ENCODE data around the gene RSU1. TPM values are rescaled to one million over a fixed set of nuclear protein-coding genes. Genes with fewer than 3 reads are reported as not detected.

Gene RSU1
- total RNA-seq, 1 donor from 2014 or later = 78.7 TPM

DNA sequence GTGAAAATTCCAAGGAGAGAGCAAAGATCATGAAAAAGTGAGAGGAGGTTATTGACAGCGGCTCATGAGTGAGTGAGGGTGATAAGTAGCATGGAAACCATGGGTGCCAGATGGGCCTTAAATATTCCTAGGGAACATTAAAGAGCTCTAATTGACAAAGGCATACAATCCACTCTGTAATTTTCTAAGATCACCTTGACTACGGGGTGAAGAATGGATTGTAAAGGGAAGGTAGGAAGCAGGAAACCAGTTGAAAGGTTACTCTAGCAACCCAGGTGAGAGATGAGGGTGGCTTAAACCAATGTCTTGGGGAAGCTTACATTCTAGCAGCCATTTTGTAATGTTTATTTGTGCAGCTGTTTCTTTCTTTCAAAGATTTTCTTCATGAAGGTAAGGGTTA is 75.7 kb downstream of the RSU1 start:
- no peak for DNase-seq (ENCODE audit: low spot score)

DNA sequence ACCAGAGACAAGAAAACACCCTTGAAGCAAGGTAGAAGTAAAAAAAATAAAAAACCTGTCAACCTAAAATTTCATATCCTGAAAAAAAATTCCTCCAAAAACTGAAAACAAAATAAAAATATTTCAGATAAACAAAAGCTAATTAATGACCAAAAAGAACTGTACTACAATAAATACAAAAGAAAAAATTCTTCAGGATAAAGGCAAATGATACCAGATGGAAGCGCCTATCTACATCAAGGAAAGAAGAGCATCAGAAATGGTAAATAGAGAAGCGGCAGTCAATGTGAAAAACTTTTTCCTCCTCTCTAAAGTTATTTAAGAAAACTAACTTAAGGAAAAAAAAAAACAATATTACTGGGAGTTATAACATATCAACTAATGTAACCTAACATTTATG is 79.8 kb downstream of the RSU1 start:
- no peak for DNase-seq (ENCODE audit: low spot score)

DNA sequence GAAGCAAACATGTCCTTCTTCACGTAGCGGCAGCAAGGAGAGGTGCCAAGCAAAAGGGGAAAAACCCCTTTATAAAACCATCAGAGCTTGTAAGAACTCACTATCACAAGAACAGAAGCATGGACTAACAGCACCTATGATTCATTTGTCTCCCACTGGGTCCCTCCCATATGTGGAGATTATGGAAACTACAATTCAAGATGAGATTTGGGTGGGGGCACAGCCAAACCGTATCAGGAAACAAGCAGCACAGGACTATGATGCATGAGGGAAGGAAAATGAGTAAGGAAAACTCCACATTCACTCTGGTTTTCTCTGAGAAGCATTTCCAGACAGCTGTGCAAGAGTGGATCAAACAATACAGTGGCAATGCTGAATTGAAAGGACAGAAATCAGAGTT is 81.6 kb downstream of the RSU1 start:
- no peak for DNase-seq (ENCODE audit: low spot score)

DNA sequence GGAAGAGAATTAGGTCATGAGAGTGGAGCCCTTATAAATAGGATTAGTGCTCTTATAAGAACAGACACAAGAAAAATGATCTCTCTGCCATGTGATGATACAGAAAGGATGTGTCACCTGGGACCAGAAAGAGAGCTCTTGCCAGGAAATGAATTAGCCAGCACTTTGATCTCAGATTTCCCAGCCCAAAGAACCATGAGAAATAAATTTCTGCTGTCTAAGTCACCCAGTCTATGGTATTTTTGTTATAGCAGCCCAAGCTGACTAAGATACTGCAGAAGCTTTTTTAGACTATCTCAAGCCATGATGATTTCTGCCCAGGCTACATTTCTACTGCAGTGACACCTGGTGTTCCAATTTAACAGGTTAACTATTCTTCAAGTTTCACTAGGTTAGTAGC is 84.8 kb downstream of the RSU1 start:
- DNase-seq (ENCODE audit: low spot score) = no peak

DNA sequence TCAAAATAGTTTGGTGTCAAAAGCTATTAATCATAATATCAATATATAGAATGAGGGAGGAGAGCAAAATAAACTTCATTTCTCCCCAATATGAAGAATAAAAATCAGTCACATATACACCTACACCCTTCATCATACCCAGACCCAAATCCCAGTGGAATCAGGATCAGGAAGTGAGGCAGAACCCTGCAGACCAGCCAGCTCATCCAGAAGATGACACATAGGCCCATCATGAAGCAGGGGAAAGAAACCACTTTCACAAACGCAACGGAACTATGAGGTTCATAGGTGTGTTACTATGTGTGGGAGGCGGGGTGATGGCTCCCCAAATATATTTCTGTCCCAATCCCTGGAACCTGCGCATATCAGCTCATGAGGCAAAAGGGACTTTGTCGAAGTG is 89.0 kb downstream of the RSU1 start:
- DNase-seq (ENCODE audit: low spot score) = no peak

DNA sequence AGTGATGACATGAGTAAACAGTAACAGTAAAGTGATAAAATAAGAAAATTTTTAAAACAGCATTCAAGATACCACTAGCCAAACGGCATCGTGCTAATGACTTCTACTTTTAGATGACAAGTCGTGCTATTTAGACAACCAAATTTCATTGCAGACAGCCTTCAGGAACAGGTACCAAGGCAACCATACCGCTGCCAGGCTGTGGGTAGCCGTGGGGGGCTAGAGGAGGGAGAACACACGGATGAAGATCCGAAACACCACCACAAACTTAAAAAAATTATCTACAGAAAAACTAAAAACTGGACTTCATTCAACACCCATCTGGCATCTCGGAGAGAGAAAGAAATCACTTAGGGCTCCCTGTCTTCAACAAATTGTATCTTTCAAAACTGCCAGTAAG is 89.6 kb downstream of the RSU1 start:
- no peak for DNase-seq (ENCODE audit: low spot score)

DNA sequence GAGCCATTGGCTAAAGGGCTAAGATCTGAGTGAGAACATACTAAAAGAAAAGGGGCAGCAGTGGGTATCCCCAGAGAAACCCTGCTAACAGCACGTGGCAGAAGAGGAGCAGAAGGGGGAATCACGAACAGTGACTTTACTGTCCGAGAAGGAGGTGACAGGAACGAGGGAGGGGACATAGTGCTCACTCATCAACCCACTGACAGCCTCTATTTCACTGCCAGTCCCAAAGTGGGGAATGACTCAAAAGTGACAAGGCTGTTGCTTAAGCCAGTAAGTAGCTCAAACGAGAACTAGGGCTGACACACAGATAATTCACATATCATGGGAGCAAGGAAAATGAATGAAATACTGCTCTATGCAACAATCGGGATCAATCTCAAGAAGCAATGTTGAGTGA is 92.7 kb downstream of the RSU1 start:
- no peak for DNase-seq (ENCODE audit: low spot score)

DNA sequence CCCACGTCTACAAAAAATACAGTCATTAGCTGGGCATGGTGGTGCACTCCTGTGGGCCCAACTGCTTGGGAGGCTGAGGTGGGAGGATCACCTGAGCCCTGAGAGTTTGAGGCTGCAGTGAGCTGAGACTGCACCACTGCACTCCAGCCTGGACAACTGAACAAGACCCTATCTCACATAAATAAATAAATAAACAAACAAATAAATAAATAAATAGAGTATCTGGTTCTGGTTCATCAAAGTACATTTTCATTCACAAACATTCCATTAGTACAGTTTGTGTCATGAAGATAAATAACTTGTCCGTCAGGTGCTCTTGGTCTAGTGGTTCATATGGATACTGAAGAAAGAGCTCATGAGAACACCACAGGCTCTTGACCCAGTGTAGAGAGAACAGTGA is 96.4 kb downstream of the RSU1 start:
- no peak for DNase-seq (ENCODE audit: low spot score)

DNA sequence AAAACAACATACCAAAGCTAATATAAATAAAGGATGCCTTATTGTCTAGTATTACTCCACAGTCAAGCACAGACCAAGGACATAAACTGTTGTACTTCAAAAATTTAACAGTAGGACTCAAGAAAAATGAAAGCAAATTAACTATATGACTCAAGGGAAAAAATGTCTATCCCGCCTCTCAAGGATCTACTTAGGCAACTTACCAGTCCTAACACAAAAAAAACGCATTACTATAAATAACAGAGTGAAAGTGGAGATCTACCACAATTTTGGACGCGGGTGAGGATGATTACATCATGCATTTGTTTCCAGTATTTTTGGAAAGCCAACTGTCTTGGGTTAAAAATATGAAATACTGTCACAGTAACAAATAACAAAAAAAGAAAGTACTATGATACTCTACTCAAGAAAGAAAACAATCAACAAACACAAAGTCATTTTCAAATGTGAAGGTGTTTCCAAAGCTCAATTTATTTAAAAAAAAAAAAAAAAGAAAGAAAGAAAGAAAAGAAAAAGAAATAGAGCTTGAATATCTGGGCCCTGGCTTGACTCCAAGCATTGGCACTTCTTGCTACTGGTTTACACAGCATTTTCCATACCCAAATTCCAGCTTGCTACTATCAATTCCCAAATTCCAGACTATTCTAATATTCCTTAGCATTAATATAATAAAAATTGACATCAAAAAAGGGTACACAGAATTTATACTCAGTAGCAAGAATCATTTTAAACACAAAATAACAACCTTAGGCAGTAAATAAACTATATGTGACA is 99.4 kb downstream of the RSU1 start:
- no peak for DNase-seq (ENCODE audit: low spot score)

DNA sequence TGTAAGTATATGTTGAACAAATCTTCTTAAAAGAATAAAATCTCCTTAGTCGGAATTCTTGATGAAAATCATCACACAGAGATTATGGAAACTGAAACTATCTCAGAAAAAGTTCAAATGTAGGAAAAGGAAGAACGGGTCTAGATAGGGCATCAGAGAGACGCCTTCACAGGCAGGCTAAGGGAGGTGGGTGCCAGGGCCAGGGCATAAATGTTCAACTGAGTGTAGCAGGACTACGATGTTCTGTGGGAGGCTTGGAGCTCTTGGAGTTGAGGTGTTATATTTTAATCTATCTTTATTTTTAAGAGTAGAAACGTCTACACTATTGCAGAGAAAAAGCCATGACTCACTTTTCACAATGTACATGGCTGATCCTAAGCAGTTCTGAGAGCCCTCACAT is 101.2 kb downstream of the RSU1 start:
- DNase-seq (ENCODE audit: low spot score) = no peak

DNA sequence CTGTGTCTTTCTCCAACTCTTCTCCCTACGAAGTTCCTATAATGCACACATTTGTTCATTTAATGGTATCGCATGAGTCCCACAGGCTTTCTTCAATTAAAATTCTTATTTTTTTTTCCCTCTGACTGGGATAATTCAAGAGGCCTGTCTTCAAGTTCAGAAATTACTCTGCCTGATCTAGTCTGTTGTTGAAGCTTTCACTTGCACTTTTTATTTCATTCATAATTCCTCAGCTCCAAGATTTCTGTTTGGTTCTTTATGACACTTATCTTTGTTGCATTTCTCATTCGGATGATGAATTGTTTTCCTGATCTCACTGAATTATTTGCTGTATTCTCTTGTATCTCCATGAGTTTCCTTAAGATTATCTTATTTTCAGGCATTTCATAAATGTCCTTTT is 103.9 kb downstream of the RSU1 start:
- no peak for DNase-seq (ENCODE audit: low spot score)

DNA sequence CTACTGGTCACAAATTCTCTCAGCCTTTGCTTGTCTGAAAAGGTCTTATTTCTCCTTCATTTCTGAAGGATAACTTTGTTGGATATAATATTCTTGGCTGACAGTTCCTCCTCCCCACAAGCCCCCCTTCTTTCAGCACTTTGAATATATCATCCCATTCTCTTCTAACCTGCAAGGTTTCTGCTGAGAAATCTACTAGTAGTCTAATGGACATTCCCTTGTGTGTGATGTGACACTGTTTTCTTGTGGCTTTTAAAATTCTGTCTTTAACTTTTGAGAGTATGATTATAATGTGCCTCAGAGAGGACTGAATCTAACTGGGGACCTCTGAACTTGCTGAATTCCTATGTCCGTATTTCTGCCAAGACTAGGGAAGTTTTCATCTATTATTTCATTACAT is 104.3 kb downstream of the RSU1 start:
- no peak for DNase-seq (ENCODE audit: low spot score)

DNA sequence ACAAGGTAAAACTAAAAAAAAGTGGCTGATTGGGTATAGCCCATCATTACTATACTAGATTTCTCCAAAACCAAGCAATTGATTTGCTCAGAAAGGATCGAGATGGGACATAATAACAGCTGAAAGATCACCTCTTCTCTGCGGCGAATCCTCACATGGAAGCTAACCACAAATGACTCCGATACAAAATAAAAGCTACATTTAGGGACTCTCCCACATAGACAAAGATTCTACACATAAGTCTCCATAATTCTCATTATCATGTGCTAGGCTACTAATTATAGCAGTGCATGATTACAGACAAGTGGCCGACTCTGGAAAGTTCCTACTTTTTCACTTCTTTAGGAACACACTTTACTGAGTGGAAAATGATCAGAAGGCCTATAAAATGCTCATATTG is 116.9 kb downstream of the RSU1 start:
- DNase-seq (ENCODE audit: low spot score) = no peak

DNA sequence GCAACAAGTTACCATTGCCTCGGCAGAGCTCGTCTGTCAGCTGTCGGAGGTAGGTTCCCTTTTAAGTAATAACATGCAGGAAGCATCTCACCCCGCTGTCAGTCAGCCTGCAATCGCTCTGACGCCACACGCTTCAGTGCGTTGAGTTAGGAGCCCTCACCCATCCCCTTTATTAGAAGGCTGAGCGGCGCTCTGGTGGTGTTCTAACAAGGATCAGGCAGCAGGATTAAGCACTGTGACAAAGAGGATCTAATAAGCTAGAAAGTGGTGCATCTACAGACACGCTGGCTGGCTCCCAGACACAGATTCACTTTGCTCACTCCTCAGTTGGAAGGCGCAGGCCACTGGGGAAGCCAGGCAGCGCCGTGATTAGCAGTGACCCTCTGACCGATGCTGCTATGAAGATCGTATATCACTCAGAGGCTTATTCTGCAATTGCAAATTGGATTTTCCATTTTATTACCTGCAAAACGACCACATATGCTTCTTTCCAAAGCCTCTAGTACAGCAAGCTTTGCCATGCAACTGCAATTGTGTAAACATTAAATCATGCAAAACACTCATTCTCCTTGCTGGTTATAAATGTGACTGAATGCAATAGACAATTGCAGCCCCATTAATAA is 117.7 kb downstream of the RSU1 start:
- no peak for DNase-seq (ENCODE audit: low spot score)

DNA sequence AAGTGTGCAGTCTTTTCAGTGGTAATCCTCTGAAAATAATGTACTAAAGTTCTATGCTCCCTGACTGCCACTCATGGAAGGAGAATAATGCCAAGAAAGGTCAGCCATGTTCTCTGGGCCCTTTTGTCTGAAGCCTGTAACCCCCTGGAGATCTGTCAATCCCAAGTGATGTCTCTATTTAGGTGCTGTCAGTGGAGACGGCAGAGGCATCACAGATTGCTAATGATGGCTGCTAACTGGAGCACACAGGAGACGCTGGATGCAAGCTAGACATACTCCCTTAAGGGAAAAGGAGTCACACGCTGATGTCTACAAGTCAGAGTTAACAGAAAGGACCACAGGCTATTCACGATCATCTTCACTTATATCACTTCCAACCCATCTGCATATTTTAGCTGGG is 118.8 kb downstream of the RSU1 start:
- DNase-seq (ENCODE audit: low spot score) = no peak

DNA sequence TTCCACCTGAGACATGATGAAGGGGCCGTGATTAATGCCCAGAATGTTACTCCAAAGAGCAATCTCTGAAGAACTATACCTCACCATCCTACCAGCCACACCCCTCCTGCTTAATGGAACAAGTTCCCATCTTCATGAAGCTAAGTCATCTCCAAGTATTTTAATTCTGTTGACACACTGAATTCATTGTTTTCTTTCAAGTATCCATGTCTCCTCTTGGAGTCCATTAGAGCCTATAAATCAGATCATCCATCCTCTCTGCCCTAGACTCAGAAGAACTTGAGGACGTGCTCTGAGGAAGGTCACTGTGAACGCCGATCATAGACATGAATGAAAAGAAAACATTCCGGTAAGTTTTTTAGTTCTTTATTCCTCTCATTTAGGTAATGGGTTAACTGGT is 126.8 kb downstream of the RSU1 start:
- no peak for DNase-seq (ENCODE audit: low spot score)

DNA sequence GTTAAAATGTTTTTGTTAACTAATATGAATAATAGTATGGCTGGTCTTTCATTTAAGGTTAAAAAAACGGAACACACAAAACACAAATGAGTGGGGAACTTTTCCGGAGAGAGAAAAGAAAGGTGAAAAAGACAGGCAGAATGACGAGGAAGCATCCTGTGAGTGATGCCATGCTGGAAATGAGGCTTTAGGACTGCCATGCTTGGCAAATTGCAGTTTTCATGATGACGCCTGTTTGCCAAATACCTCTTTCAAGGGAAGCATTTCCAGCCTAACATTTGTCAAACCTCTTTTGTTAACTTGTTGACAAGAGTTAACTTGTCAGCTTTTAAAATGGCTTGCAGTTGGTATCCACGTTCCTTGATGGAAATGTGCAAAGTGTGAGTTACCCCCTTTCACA is 127.5 kb downstream of the RSU1 start:
- no peak for DNase-seq (ENCODE audit: low spot score)

DNA sequence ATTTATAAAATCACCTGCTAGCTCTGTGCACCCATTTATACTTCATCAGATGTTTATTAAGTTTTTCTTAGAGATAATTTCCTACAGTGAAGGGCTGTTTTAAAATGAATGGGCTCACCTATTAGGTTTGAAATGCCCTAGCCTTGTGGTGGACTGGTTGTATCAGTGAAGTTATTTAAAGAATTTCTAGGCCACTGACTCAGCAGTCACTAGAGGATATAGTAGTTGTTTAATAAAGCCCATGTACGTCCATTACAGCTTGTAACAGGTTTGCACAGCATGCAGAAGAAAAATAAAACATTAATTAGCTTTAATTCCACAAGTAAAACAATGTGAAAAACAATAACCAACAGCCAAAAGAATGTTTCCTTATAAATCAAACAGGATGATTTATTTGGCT is 128.0 kb downstream of the RSU1 start:
- DNase-seq (ENCODE audit: low spot score) = no peak

DNA sequence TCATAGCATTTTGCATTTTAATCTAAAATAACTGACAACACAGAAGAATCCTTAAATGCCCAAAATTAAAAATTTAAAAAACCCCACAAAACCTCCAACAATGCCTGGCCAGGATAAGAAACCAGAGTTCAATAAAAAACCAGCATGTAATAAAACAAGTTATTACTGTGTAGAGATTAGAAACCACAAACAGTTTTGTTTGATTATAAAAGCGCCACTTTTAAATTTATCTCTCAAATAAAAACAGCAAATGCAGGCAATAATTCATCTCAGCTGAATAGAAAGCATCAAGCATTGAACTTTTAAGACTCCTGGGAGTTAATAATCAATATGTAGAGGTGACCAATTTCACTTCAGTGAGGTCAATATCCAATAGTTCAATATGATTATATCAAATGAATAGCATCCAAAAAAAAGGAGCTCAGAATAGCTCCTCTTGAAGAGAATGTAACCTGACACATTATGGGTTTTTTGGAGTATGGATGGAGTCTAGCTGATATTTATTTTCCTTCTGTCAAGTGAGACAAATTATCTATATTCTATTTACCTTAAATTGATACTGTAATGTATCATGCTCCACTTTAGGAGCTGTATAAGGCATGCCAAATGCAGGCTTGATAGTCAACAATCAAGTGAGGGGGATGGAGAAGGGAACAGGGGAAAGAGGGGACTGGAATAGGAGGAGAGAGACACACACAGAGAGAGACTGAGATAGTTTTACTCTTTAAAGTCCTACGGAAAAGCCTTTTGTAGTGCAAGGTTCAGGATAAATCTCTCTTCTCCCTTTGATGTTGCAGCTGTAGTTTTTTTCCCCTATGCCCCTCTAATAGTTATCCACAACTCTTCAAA is 130.9 kb downstream of the RSU1 start:
- DNase-seq (ENCODE audit: low spot score) = no peak

DNA sequence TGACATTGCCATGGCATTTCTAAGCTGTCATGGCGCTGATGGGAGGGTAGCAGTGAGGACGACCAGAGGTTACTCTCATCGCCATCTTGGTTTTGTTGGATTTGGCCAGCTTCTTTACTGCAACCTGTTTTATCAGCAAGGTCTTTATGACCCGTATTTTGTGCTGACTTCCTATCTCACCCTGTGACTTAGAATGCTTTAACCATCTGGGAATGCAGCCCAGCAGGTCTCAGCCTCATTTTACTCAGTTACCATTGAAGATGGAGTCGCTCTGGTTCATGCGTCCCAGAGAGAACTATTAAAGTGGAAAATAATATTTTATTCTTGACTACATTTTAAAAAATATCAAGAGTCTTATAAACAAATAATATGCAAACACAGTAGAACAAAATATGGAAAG is 131.7 kb downstream of the RSU1 start:
- DNase-seq (ENCODE audit: low spot score) = no peak

DNA sequence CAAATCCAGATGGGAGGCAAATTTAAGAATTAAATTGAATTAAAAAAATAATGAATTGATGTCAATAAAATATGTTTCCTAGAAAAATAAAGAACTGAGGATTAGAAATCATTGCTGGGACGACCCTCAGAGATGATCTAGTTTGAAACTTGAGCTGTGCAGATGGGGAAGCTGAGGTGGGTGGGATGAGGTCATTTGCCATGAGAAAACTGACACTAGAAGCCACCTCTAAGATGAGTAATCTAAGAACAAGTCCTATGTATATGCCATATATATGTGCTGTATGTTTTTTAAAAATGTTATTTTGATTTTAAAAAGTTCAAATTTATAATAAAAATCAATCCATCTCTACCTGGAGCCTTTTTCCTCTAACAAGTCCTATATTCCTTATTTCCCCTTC is 135.7 kb downstream of the RSU1 start:
- no peak for DNase-seq (ENCODE audit: low spot score)

DNA sequence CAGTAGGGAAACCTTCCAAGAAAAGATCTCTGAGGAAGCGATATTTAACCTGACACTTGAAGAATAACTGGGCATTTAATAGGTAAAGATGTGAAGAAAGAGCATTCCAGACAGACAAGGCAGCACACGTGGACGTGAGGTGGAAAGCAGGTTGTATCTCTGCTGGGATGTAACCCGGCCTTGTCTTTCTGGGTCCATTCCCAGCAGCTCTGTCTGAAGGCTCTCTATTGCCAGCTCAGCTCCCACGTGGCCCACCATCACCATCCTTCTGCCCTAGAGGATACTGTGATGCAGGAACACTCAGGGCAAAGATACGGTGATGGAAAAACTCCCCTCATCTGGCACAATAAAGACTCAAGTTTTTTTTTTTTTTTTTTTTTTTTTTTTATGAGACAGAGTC is 137.7 kb downstream of the RSU1 start:
- no peak for DNase-seq (ENCODE audit: low spot score)

DNA sequence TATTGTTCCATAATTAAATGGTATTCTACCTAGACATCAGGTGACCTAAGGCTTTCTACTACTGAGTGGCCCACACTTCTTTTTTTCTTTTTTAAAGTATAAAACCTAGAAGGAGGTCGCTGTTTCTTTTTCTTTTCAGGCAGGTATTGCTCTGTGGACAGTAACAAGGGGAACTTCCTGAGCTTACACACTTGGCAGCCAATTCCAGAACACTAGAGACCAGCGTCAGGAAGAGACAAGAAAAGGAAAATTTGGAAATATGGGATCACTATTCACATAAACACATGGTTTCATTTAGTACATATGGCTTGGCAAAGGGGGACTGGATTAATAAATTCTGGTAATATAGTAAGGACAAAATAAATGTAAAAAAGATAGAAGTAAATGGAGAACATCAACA is 141.9 kb downstream of the RSU1 start:
- DNase-seq (ENCODE audit: low spot score) = no peak
